GM12874 (cell line): ENCODE data around the gene EMC6.

Source experiments
- TF ChIP-seq, protein P1 (sequence below): IDR thresholded peaks from 2 replicates; pipeline ENCODE4 v1.5.1; 2011; ENCODE audit warnings: low read depth, mild to moderate bottlenecking, control low read depth, low read length, moderate library complexity; ENCODE audit not compliant: insufficient read depth

Gene EMC6

DNA sequence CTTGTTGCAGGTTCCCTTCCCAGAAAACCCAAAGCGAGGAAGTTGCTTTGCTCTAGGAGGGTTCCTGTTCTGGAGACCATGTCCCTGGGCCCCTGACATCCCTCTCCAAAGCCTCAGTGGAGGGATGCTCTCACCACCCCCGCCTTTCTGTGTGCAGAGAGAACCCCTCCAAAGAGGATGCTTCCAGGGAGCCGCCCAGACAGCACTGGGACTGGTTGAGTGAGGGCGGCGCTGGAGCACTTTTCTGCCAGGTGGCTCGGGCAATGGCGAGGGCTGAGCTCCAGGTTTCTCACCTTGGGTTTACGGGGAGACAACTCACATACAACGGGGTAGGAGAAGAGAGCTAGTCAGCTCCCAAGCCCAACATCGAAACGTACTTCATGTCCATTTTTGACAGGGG, 7.3 kb downstream of the EMC6 start:
- TF ChIP-seq, protein P1, sequence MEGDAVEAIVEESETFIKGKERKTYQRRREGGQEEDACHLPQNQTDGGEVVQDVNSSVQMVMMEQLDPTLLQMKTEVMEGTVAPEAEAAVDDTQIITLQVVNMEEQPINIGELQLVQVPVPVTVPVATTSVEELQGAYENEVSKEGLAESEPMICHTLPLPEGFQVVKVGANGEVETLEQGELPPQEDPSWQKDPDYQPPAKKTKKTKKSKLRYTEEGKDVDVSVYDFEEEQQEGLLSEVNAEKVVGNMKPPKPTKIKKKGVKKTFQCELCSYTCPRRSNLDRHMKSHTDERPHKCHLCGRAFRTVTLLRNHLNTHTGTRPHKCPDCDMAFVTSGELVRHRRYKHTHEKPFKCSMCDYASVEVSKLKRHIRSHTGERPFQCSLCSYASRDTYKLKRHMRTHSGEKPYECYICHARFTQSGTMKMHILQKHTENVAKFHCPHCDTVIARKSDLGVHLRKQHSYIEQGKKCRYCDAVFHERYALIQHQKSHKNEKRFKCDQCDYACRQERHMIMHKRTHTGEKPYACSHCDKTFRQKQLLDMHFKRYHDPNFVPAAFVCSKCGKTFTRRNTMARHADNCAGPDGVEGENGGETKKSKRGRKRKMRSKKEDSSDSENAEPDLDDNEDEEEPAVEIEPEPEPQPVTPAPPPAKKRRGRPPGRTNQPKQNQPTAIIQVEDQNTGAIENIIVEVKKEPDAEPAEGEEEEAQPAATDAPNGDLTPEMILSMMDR: no peak

DNA sequence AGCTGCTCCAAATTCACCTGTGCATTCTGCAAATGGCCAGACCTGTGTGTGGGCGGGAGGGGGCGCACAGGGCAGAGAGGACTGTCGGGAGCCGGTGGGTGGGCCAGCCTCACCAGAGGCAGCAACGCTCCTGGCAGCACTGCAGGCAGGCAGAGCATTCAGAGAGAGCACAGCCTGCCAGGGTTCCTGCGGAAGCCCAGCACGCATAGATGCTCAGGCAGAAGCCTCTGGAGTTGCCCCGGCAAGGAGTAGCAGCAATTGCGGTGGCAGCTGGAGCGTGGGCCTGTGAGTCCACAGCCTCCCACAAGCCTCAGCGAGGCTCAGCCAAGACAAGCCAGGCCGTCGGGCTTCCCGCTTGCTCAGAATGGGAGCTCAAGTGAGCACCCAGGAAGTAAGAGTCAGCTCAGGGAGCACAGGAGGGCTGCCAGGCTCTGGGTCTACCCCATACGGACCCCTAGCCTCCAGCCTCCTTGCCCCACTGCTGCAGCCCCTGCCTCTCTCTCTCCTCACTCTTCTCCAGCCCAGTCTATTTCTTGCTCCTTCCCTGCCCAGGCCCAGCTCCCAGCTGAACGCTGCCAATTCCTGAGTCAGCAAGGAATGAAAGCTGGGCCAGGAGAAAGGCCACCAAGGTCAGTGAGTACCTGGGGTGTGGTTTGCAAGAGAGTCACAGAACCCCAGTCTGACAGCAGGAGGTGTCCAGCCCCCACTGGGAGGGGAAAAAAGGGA, 9.6 kb downstream of the EMC6 start:
- TF ChIP-seq, protein P1: no peak

DNA sequence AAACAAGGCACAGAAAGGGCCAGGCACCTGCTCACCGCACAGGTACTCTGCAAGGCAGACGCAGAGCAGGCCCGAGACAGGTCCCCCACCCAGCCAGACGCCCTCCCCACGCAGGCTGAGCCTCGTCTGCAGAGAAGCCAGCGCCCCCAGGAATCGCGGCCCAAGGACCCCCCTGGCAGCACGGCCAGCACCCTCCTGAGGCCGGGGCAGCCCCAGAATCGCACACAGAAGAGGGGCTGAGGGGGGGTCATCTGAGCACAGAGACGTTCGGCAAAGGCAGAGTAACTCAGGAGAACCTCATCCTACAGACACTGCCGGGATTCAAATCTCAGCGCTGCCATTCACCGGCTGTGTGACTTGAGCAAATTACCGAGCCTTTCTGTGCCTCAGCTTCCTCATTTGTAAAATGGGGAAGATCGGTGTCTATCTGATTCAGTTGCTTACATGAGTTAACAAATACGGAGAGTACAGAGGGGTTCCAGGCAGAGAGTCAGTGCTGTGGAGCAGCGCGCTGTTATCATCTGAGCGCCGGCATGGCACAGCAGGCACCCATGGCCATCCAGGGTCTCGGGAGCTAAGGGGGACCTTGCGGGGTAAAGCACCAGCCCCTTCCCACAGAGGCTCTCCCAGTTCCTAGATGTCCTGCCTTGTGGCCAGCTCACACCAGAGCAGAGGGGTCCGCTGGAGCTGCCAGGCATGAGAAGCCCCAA, 10.4 kb downstream of the EMC6 start:
- TF ChIP-seq, protein P1: no peak

DNA sequence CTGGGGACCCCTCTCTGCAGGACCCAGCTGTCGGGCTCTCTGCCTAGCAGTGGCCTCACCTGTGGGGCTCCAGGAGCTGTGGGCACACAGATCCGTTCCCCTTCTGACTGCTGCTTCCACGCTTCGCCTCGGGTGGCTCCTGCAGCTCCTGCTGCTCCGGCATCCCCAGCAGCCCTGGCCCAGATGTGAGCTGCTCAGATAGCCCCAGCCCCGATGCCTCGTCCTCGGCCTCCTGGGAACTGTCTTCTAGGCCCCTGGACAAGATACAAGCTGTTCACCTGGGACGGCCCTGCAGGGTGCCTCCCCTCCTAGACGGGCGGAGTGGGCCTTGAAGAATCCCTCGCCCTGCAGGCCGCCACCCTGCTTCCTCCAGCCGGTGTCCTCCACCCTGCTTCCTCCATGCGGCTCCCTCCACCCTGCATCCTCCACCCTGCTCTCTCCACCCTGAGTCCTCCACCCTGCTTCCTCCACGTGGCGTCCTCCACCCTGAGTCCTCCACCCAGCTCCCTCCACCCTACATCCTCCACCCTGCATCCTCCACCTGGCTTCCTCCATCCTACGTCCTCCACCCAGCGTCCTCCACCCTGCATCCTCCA, 11.0 kb downstream of the EMC6 start:
- TF ChIP-seq, protein P1: no peak

DNA sequence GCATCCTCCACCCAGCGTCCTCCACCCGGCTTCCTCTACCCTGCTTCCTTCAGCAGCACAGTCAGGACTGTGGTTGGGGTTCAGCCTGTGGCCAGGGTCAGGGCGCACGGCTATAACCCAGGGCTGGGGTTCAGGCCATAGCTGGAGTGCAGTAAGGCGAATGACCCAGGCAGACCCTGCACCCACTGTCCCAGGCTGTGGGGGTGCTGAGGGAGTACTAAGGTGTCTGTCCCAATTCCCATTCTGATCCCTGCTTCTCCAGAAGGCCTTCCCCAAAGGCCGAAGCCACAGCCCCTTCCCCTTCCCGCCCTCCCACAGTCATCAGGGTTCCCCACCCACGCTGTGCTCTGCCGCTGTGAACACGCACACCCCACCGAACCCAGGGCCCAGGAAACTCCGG, 12.4 kb downstream of the EMC6 start:
- TF ChIP-seq, protein P1: no peak

DNA sequence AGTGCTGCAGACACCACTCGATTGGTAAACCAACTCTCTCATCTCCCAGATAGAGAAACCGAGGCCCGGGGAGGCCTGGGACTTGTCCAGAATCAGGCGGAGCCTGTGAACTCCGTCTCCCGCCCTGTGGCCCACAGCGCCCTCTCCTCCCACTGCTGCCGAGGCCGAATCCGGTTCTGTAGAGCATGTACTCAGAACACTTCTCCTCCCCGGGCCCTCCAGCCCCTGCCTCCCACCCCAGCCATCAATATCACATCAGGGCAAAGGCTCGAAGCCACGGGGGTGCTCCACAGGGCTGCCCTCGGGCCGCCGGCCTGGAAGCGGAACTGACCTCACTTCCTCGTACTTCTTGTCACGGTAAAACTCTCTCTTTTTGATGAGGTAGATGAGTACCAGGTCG, 13.0 kb downstream of the EMC6 start:
- TF ChIP-seq, protein P1: no peak

DNA sequence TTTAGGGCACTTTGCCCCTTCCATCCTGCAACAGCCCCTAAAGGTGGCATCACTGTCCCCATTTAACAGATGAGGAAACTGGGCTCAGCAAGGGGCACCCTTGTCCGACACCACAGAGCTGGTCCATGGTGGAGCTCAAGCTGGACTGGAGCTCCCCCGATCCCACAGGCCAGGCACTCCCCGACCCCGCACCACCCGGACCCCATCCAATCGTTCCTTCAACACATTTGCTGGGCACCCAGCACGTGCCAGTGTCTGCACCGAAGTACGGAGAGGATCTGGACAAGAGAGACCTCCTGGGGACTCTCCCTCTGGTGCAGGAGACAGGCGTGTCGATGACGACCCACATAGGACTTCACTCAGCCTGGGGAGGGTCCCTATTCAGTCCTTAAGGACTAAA, 13.4 kb downstream of the EMC6 start:
- TF ChIP-seq, protein P1: no peak
